ENCODE measurements around the gene ITIH5. TPM values are rescaled to one million over a fixed set of nuclear protein-coding genes. Genes with fewer than 3 reads are reported as not detected.

The ITIH5 gene
- total and polyA plus RNA-seq, 9 of the 15 experiments (the other 6 are each of a cell fraction or from before 2014, with no cell fraction given) = 0.52 to 4.5 (median 2.6) TPM

GRCh38 chr10:7583626-7584025 is 83.1 kb downstream of the ITIH5 start (continued):
- TF ChIP-seq RERE (CRISPR knock-in tag; IDR thresholded peaks at IDR 0.05; ENCODE audit: borderline replicate concordance) = no peak
- TF ChIP-seq GABPA (tag; conservative IDR thresholded peaks at IDR 0.05; ENCODE audit: low read depth) = no peak
- no peak for TF ChIP-seq EZH2 (IDR thresholded peaks at IDR 0.05; ENCODE audit: borderline replicate concordance, low read depth, low read length)
- TF ChIP-seq CGGBP1 (CRISPR knock-in tag; IDR thresholded peaks at IDR 0.05) = no peak
- TF ChIP-seq ZBTB49 (CRISPR knock-in tag; IDR thresholded peaks at IDR 0.05; ENCODE audit: borderline replicate concordance) = no peak
